K562 (cell line): Measurements from ENCODE around the gene PSMB11. TPM values are rescaled to one million over a fixed set of nuclear protein-coding genes. Genes with fewer than 3 reads are reported as not detected.

ENCODE experiments used
- ATAC-seq: fragments of 200-7000 bp; cut with Tn5 transposase; 3 replicates; pipeline ENCODE4 v1.9.1; 2020; ENCODE audit warnings: moderate library complexity
- BruUV-seq: library from RNA; stranded (reverse); fragments of 400-500 nt; replicated peaks from 2 replicates; lab custom pipeline; 2021; lab: Mats Ljungman, UMichigan
- CTCF ChIA-PET: fragments of 300-600 bp; formaldehyde crosslinking; extraction: SDS; loops from one replicate; lab custom pipeline; 2021; ENCODE audit warnings: low intra/inter-chr PET ratio; lab: Yijun Ruan, JAX
- POLR2A ChIA-PET: fragments of 300-600, 350-650 bp; sonication (Branson Sonifier 250); formaldehyde crosslinking; extraction: SDS; loops from one replicate; lab custom pipeline; 2021; ENCODE audit warnings: antibody characterized with exemption, inconsistent platforms; lab: Yijun Ruan, JAX
- DNase-seq, 4 experiments: peaks; one replicate each; pipeline versions ENCODE4 v3.0.0 to v3.0.0-alpha.2; 2011 to 2018; ENCODE audit warnings: low spot score in 3 of 4, mixed read lengths in 3 of 4; ENCODE audit errors: extremely low read depth in 1 of 4
- FAIRE-seq: peaks from 2 replicates; lab custom pipeline; 2011; peaks lifted over from hg19 to GRCh38; lab: Jason Lieb, UNC
- H2AFZ ChIP-seq: 2 replicates; pipeline ENCODE4 v1.6.0; 2011; ENCODE audit warnings: low read depth, low read length, control low read depth, inconsistent platforms
- H3K27ac ChIP-seq: fragments of 200-600 bp; 3 replicates; pipeline ENCODE4 v1.8.0; 2011; ENCODE audit warnings: low read depth, mild to moderate bottlenecking, control low read depth, inconsistent platforms, low read length, moderate library complexity, mixed read lengths; ENCODE audit errors: extremely low read depth
- H3K27me3 ChIP-seq, 2 experiments: fragments of 300-600 bp in 1 of 2; 2 replicates in 1 of 2; 3 replicates in 1 of 2; pipeline versions ENCODE4 v1.6.0 to v1.8.0; 2011; ENCODE audit warnings: inconsistent platforms in 2 of 2, low read length in 2 of 2, mild to moderate bottlenecking in 1 of 2, mixed read lengths in 1 of 2, moderate library complexity in 1 of 2; ENCODE audit not compliant: control insufficient read depth in 2 of 2, insufficient read depth in 2 of 2
- H3K36me3 ChIP-seq: fragments of 300-600 bp; 3 replicates; pipeline ENCODE4 v1.8.0; 2011; ENCODE audit warnings: mild to moderate bottlenecking, low read length, inconsistent platforms; ENCODE audit not compliant: control insufficient read depth, insufficient read depth
- H3K4me1 ChIP-seq, 2 experiments: fragments of 200-600 bp in 1 of 2; replicated peaks in 1 of 2; 2 replicates in 1 of 2; 3 replicates in 1 of 2; pipeline versions ENCODE4 v1.5.1 to v1.8.0; 2011; ENCODE audit warnings: inconsistent platforms in 2 of 2, low read length in 2 of 2, mild to moderate bottlenecking in 1 of 2, mixed read lengths in 1 of 2, moderate library complexity in 1 of 2; ENCODE audit not compliant: control insufficient read depth in 2 of 2, insufficient read depth in 2 of 2
- H3K4me2 ChIP-seq: 2 replicates; pipeline ENCODE4 v1.6.1; 2011; ENCODE audit warnings: low read length, control low read depth, inconsistent platforms, mixed read lengths; ENCODE audit not compliant: insufficient read depth
- H3K4me3 ChIP-seq: fragments of 200-600 bp; sonication (generic), shearing (Covaris generic); 2 replicates; pipeline ENCODE4 v1.5.1; 2016; ENCODE audit warnings: control low read depth, inconsistent platforms
- H3K79me2 ChIP-seq: fragments of 200-600 bp; 3 replicates; pipeline ENCODE4 v1.8.0; 2011; ENCODE audit warnings: low read length, inconsistent platforms; ENCODE audit not compliant: control insufficient read depth, insufficient read depth
- H3K9ac ChIP-seq, 2 experiments: 2 replicates each; pipeline versions ENCODE4 v1.6.0 to v1.6.1; 2011; ENCODE audit warnings: low read depth in 2 of 2, low read length in 2 of 2, control low read depth in 1 of 2, inconsistent platforms in 1 of 2, mild to moderate bottlenecking in 1 of 2, mixed read lengths in 1 of 2; ENCODE audit not compliant: insufficient read depth in 1 of 2
- H3K9me1 ChIP-seq: one replicate; pipeline ENCODE4 v1.6.0; 2011; ENCODE audit warnings: inconsistent platforms, mild to moderate bottlenecking, low read length, moderate library complexity; ENCODE audit not compliant: control insufficient read depth, insufficient read depth
- H3K9me3 ChIP-seq: replicated peaks from 2 replicates; pipeline ENCODE4 v1.5.1; 2011; ENCODE audit warnings: low read depth, low read length, inconsistent platforms; ENCODE audit not compliant: control insufficient read depth, insufficient read depth
- H4K20me1 ChIP-seq: replicated peaks from 2 replicates; pipeline ENCODE4 v1.6.1; 2011; ENCODE audit warnings: low read length, inconsistent platforms, mixed read lengths; ENCODE audit not compliant: control insufficient read depth, insufficient read depth
- ARID2 ChIP-seq: fragments of 450-650 bp; IDR thresholded peaks from 2 replicates; pipeline ENCODE4 v1.6.1; 2017; ENCODE audit warnings: antibody characterized with exemption, mild to moderate bottlenecking
- NCOA6 ChIP-seq: fragments of 450-650 bp; IDR thresholded peaks from 2 replicates; pipeline ENCODE4 v1.6.1; 2017; ENCODE audit warnings: mild to moderate bottlenecking
- WGBS: fragments of 100-300 bp; shearing (Covaris generic); methylation state at CpG from one replicate; pipeline ENCODE4 v1.1.6; 2016; ENCODE audit warnings: low coverage, mixed read lengths; ENCODE audit not compliant: insufficient coverage; ENCODE audit errors: missing lambda C conversion rate; 5-methylcytosine and 5-hydroxymethylcytosine counted together
- in situ Hi-C: fragments of 300-500 bp; cut with MboI; formaldehyde crosslinking; loops from 4 replicates; pipeline ENCODE4 v1.15.0; 2018; ENCODE audit warnings: inconsistent platforms, mixed read lengths
- intact Hi-C: fragments of 100-400 bp; cut with micrococcal nuclease; formaldehyde crosslinking; loops from 2 replicates; pipeline ENCODE4 v1.14.2; 2022
- polyA plus RNA-seq, 8 experiments: library from polyadenylated mRNA; depleted of rRNA in 4 of 8; stranded (reverse) in 5 of 8; unstranded in 3 of 8; fragments of >200 nt; fragmentation: Nextera tagmentation in 2 of 8; fragmentation: Illumina TruSeq in 1 of 8; extraction: Ambion mirVana in 2 of 8; extraction: Trizol in 1 of 8; gene quantifications; 2 replicates each; pipeline versions ENCODE4 v1.2.1 to v1.2.3, GENCODE V29; 2011 to 2014; ENCODE audit warnings: inconsistent platforms in 1 of 8, missing spikeins in 1 of 8
- total RNA-seq, 7 experiments: library from RNA; depleted of rRNA in 6 of 7; stranded (reverse); fragments of >200 nt in 6 of 7; fragmentation: Illumina TruSeq in 2 of 7; extraction: Trizol in 2 of 7; gene quantifications; 2 replicates each; pipeline versions ENCODE4 v1.2.1 to v1.2.3, GENCODE V29; 2011 to 2021; ENCODE audit warnings: low replicate concordance in 1 of 7
- TF ChIP-seq, protein P1 (sequence below): IDR thresholded peaks from 2 replicates; pipeline ENCODE4 v1.6.1; 2011; ENCODE audit warnings: borderline replicate concordance, low read depth, mild to moderate bottlenecking, moderate library complexity, low read length; ENCODE audit not compliant: insufficient read depth, poor library complexity, severe bottlenecking
- TF ChIP-seq, protein P2 (sequence below): fragments of 250-450 bp; sonication (Bioruptor Pico); IDR thresholded peaks from 2 replicates; pipeline ENCODE4 v1.5.0; 2021; ENCODE audit warnings: mild to moderate bottlenecking, borderline replicate concordance
- TF ChIP-seq, protein P3 (sequence below), 2 experiments: fragments of 450-650 bp in 1 of 2; sonication (generic) in 1 of 2; formaldehyde crosslinking in 1 of 2; IDR thresholded peaks; 2 replicates each; pipeline versions ENCODE4 v1.7.1 to v1.9.0; 2016 to 2022; ENCODE audit warnings: inconsistent platforms in 1 of 2, mild to moderate bottlenecking in 1 of 2, missing genetic modification reagents in 1 of 2

The PSMB11 gene
- total and polyA plus RNA-seq, 9 of the 15 experiments (the other 6 are each of a cell fraction or from before 2014, with no cell fraction given) = not detected

DNA sequence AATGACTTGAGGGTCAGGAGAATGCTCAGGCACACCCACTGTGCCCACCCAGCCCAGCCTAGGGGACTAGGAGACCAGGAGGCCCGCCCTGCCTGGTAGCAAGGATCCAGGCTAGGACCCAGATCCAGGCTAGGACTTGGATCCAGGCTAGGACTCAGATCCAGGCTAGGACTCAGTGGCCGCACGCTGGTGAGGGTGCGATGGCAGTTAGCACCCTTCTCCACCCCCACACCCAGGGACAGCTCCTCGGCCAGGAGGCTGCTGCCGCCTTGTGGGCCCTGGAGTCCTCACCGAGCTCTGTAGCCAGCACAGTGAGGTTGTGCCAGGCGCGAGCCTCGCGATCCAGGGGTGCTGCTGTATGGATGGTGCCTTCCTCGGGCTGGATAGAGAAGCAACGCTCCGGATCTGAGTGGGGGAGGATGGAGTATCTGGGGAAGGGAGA lies 10.2 kb downstream of the PSMB11 start (continued):
- TF ChIP-seq, protein P1, sequence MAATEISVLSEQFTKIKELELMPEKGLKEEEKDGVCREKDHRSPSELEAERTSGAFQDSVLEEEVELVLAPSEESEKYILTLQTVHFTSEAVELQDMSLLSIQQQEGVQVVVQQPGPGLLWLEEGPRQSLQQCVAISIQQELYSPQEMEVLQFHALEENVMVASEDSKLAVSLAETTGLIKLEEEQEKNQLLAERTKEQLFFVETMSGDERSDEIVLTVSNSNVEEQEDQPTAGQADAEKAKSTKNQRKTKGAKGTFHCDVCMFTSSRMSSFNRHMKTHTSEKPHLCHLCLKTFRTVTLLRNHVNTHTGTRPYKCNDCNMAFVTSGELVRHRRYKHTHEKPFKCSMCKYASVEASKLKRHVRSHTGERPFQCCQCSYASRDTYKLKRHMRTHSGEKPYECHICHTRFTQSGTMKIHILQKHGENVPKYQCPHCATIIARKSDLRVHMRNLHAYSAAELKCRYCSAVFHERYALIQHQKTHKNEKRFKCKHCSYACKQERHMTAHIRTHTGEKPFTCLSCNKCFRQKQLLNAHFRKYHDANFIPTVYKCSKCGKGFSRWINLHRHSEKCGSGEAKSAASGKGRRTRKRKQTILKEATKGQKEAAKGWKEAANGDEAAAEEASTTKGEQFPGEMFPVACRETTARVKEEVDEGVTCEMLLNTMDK = peak; percentile 18
- TF ChIP-seq ARID2 = peak; percentile 61; the same call in 1 of the 2 replicates

DNA sequence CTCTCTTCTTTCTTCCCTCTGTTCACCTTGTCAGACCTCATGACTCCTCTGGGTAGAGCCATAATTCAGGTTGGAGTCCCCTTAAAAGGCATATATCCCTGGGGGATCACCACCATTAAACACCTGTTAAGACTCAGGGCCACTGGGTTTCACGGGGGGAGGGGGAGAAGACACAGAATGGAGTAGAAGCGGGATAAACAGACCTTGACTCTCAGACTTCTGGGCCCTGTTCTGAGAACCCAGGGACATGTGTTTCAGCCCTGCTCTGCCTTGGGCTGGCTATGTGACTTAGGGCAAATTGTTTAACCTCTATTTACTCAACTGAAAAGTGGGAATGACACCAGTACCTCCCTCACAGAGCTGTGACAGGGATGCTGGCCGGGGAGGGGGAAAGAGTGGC lies 10.7 kb downstream of the PSMB11 start:
- DNase-seq (no peak), FAIRE-seq (peak; percentile 42), ATAC-seq (no peak)
- 83% methylated on average over 2 of the region's 3 CpGs for WGBS
- ChIA-PET POLR2A (interaction anchor here (0.6 to 1.5 kb wide), 2 partner anchors 68 to 84 kb away, joined by 3 to 5 read pairs; no protein-coding TSS in a partner anchor), CTCF (interaction anchor here (1.8 to 9.2 kb wide), 3 partner anchors 57 to 79 kb away, joined by 11 to 141 read pairs (median 45); no protein-coding TSS in a partner anchor)
- H3K9ac ChIP-seq = no peak overlapping the region
- H3K4me3 ChIP-seq = no peak overlapping the region
- intact Hi-C loops = loop anchor here (1.0 kb wide), 1 partner anchor 58 kb away; no protein-coding TSS in a partner anchor
- no peaks in the 10 kb centered on the region for H3K9me3 ChIP-seq
- in situ Hi-C loops = loop anchor here (5.0 kb wide), 1 partner anchor 75 kb away; no protein-coding TSS in a partner anchor
- H4K20me1 ChIP-seq = no peaks in the 10 kb centered on the region
- H3K27ac ChIP-seq = no peak overlapping the region
- no peak overlapping the region for H2AFZ ChIP-seq
- no peaks in the 10 kb centered on the region for H3K9me1 ChIP-seq
- H3K79me2 ChIP-seq = no peaks in the 10 kb centered on the region; the same call in 2 of the 3 replicates
- no TSS peak for BruUV-seq
- peaks cover 5% of the 10 kb centered on the region; the same call in 1 of the 3 replicates for H3K36me3 ChIP-seq
- H3K27me3 ChIP-seq = no peaks in the 10 kb centered on the region
- no peak overlapping the region for H3K4me2 ChIP-seq
- peaks cover 11 to 42% of the 10 kb centered on the region in 2 experiments for H3K4me1 ChIP-seq
- TF ChIP-seq, protein P2, sequence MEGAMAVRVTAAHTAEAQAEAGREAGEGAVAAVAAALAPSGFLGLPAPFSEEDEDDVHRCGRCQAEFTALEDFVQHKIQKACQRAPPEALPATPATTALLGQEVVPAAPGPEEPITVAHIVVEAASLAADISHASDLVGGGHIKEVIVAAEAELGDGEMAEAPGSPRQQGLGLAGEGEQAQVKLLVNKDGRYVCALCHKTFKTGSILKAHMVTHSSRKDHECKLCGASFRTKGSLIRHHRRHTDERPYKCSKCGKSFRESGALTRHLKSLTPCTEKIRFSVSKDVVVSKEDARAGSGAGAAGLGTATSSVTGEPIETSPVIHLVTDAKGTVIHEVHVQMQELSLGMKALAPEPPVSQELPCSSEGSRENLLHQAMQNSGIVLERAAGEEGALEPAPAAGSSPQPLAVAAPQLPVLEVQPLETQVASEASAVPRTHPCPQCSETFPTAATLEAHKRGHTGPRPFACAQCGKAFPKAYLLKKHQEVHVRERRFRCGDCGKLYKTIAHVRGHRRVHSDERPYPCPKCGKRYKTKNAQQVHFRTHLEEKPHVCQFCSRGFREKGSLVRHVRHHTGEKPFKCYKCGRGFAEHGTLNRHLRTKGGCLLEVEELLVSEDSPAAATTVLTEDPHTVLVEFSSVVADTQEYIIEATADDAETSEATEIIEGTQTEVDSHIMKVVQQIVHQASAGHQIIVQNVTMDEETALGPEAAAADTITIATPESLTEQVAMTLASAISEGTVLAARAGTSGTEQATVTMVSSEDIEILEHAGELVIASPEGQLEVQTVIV = no peak
- TF ChIP-seq NCOA6 = no peak
- TF ChIP-seq, protein P3, sequence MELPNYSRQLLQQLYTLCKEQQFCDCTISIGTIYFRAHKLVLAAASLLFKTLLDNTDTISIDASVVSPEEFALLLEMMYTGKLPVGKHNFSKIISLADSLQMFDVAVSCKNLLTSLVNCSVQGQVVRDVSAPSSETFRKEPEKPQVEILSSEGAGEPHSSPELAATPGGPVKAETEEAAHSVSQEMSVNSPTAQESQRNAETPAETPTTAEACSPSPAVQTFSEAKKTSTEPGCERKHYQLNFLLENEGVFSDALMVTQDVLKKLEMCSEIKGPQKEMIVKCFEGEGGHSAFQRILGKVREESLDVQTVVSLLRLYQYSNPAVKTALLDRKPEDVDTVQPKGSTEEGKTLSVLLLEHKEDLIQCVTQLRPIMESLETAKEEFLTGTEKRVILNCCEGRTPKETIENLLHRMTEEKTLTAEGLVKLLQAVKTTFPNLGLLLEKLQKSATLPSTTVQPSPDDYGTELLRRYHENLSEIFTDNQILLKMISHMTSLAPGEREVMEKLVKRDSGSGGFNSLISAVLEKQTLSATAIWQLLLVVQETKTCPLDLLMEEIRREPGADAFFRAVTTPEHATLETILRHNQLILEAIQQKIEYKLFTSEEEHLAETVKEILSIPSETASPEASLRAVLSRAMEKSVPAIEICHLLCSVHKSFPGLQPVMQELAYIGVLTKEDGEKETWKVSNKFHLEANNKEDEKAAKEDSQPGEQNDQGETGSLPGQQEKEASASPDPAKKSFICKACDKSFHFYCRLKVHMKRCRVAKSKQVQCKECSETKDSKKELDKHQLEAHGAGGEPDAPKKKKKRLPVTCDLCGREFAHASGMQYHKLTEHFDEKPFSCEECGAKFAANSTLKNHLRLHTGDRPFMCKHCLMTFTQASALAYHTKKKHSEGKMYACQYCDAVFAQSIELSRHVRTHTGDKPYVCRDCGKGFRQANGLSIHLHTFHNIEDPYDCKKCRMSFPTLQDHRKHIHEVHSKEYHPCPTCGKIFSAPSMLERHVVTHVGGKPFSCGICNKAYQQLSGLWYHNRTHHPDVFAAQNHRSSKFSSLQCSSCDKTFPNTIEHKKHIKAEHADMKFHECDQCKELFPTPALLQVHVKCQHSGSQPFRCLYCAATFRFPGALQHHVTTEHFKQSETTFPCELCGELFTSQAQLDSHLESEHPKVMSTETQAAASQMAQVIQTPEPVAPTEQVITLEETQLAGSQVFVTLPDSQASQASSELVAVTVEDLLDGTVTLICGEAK (IDR thresholded peaks at IDR 0.05) = no peak
- TF ChIP-seq, protein P3 (CRISPR knock-in tag; IDR thresholded peaks at IDR 0.05) = no peak
